ENCODE data around the gene RALGPS2. TPM values are rescaled to one million over a fixed set of nuclear protein-coding genes. Genes with fewer than 3 reads are reported as not detected.

RALGPS2 gene
- total RNA-seq, 4 donors from 2014 or later = 4.3 to 30.8 (median 16.8) TPM

DNA sequence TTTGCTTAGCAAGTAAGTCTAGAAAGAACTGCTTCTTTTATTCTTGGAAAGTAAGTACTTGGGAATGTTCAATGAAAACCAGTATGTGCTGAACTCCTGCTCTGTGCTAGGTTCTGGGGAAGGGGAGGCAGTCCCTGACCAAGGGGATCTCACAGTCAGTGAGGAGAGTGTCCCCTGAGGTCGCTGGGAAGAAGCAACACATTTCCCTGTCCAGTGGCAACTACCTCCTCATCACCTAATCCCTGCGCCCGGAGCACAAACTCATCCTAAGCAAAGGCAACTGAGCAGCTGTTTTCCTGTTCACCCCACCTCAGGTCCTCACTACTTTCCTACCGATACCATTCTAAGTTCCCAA is 207.5 kb downstream of the RALGPS2 start:
- Histone ChIP-seq H3K9me3 (no peaks in the 10 kb centered on the region), H3K27me3 (no peaks in the 10 kb centered on the region), H3K36me3 (no peaks in the 10 kb centered on the region), H3K27ac (peak overlapping the region; percentile 39 to 90 (median 78)), H3K4me1 (peaks cover 0 to 89% (median 46%) of the 10 kb centered on the region in 4 donors), H3K4me3 (no peak overlapping the region)
- WGBS, 2 donors = 60 to 66% methylated on average over 4 of the region's 4 CpGs
- TF ChIP-seq POLR2A (IDR thresholded peaks at IDR 0.05) = no peak
- TF ChIP-seq EP300 (IDR thresholded peaks at IDR 0.05) = no peak
- TF ChIP-seq, protein P1, sequence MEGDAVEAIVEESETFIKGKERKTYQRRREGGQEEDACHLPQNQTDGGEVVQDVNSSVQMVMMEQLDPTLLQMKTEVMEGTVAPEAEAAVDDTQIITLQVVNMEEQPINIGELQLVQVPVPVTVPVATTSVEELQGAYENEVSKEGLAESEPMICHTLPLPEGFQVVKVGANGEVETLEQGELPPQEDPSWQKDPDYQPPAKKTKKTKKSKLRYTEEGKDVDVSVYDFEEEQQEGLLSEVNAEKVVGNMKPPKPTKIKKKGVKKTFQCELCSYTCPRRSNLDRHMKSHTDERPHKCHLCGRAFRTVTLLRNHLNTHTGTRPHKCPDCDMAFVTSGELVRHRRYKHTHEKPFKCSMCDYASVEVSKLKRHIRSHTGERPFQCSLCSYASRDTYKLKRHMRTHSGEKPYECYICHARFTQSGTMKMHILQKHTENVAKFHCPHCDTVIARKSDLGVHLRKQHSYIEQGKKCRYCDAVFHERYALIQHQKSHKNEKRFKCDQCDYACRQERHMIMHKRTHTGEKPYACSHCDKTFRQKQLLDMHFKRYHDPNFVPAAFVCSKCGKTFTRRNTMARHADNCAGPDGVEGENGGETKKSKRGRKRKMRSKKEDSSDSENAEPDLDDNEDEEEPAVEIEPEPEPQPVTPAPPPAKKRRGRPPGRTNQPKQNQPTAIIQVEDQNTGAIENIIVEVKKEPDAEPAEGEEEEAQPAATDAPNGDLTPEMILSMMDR (IDR thresholded peaks at IDR 0.05) = no peak
- DNase-seq (ENCODE audit: low spot score in 2 of 2) = no peak

DNA sequence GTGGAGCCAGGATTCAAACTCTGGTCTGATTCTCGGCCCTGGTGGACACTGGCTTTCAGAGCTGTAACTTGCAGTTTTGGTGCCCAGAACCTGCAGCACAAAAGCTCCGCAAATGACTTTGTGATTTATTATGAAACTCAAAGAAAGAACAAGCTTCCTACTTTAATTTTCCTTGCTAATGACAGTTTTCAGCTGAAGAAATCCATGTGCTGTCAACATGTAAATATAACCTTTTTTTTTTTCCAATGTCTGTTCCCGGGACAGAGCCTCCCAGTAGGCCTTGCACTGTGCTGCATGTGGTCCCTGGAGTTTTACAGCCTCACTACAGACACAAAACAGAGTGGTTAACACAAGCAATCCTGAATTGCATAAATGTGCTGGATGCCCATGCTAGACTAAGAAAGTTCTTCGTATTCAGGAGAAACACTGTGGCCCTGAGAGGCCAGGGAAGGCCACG is 208.1 kb downstream of the RALGPS2 start:
- H3K27ac ChIP-seq = peak overlapping the region; percentile 39 to 90 (median 78)
- H3K4me3 ChIP-seq = no peak overlapping the region
- TF ChIP-seq EP300 (IDR thresholded peaks at IDR 0.05) = no peak
- TF ChIP-seq POLR2A (IDR thresholded peaks at IDR 0.05) = no peak
- TF ChIP-seq, protein P1 (IDR thresholded peaks at IDR 0.05) = no peak
- DNase-seq (ENCODE audit: low spot score in 2 of 2) = no peak
- H3K36me3 ChIP-seq = no peaks in the 10 kb centered on the region
- H3K27me3 ChIP-seq = no peaks in the 10 kb centered on the region
- 78 to 82% methylated on average over 5 of the region's 5 CpGs for WGBS, 2 donors
- H3K4me1 ChIP-seq = peaks cover 0 to 89% (median 50%) of the 10 kb centered on the region in 4 donors
- no peaks in the 10 kb centered on the region for H3K9me3 ChIP-seq

DNA sequence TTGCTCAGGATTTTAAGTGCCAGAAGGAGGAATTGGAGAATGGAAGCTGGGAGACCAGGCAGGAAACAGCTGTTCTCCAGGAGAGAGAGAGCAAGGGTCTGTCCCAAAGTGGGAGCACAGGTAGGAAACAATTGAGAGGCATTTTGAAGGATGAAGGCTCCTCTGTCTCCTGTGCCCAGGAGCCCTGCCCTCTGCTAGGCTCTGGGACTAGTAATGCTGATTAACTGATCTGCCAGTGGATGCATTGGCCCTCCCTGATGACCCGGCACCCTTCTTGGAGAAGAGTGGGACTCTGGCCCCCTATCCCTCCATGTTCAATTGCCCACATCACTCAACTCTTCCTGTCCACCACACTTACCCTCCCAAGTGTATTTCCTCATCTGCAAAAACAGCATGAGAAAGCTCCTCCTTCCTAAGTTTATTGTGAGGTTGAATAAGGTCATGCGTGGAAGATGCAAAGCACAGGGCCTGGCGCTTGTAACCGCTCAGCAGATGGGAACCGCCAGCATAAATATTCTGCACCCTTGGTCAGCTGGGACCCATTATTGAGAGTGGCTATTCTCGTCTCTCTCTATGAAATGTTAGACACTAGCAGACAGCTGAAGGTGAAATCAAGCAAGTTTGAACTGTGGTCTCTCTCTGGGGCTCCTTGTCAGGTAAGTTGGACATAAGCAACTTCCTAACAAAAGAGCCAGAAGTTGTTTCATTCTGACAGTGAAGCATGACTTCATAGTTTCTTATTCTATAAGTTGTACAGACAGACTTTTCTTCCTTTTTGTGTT is 208.9 kb downstream of the RALGPS2 start:
- TF ChIP-seq, protein P1 (IDR thresholded peaks at IDR 0.05) = no peak
- TF ChIP-seq EP300 (IDR thresholded peaks at IDR 0.05) (no peak), POLR2A (IDR thresholded peaks at IDR 0.05) (no peak)
- Histone ChIP-seq H3K4me3 (no peak overlapping the region), H3K27me3 (no peaks in the 10 kb centered on the region), H3K36me3 (no peaks in the 10 kb centered on the region), H3K9me3 (no peaks in the 10 kb centered on the region), H3K27ac (peak overlapping the region in 3 of 4 donors; percentile 71 to 90 (median 85)), H3K4me1 (peaks cover 0 to 90% (median 55%) of the 10 kb centered on the region in 4 donors)
- DNase-seq (ENCODE audit: low spot score in 2 of 2) = no peak
- 65 to 85% methylated on average over 6 of the region's 6 CpGs for WGBS, 2 donors

DNA sequence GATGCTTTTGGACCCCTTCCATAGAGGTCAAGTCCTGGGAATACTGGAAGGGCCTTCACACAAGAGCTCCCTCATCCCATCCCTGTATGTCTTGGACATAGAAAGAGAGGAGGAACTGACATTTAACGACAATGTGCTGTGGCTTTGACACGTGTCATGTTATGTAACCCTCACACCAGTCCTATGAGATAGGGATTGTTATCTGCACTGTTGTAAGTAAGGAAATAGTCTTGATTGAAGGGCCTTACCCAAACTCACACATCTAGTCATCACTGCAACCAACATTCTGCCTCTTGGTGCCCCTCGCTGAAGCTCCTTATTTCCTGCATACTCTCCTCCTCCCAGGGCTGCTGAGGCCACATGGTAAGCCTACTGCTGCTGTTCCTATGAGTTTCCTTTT is 209.5 kb downstream of the RALGPS2 start:
- no peaks in the 10 kb centered on the region for H3K27me3 ChIP-seq
- DNase-seq (ENCODE audit: low spot score in 2 of 2) = no peak
- no peak overlapping the region for H3K4me3 ChIP-seq
- no peaks in the 10 kb centered on the region for H3K9me3 ChIP-seq
- H3K36me3 ChIP-seq = no peaks in the 10 kb centered on the region
- H3K4me1 ChIP-seq = peaks cover 0 to 90% (median 54%) of the 10 kb centered on the region in 4 donors
- H3K27ac ChIP-seq = peak overlapping the region in 1 of 4 donors; percentile 2
- 64 to 74% methylated on average over 3 of the region's 3 CpGs for WGBS, 2 donors
- no peak for TF ChIP-seq POLR2A (IDR thresholded peaks at IDR 0.05)
- no peak for TF ChIP-seq EP300 (IDR thresholded peaks at IDR 0.05)
- TF ChIP-seq, protein P1 (IDR thresholded peaks at IDR 0.05) = no peak

- no peak for DNase-seq (ENCODE audit: low spot score in 2 of 2)
- Histone ChIP-seq H3K27ac (peak overlapping the region in 1 of 4 donors; percentile 10), H3K9me3 (no peaks in the 10 kb centered on the region), H3K4me1 (peaks cover 0 to 90% (median 48%) of the 10 kb centered on the region in 4 donors), H3K4me3 (no peak overlapping the region), H3K36me3 (no peaks in the 10 kb centered on the region), H3K27me3 (no peaks in the 10 kb centered on the region)
- TF ChIP-seq POLR2A (IDR thresholded peaks at IDR 0.05) = no peak
- TF ChIP-seq, protein P1 (IDR thresholded peaks at IDR 0.05) = no peak
- no peak for TF ChIP-seq EP300 (IDR thresholded peaks at IDR 0.05)
- WGBS, 2 donors = 54 to 56% methylated on average over 5 of the region's 5 CpGs
Measured at GRCh38 chr1:178935610-178936009, 210.6 kb downstream of the RALGPS2 start.

Measured in tibial nerve (tissue), 4 donors.